SU-DHL-6 (cell line): Measurements from ENCODE around the gene ZSCAN30.

Experiments used
- CTCF ChIP-seq: fragments of 200-600 bp; sonication (generic); IDR thresholded peaks from one replicate; pipeline ENCODE4 v1.5.1; 2017; ENCODE audit warnings: antibody characterized with exemption, mild to moderate bottlenecking, low read length, moderate library complexity; ENCODE audit not compliant: insufficient read depth, poor library complexity, severe bottlenecking
- EZH2phosphoT487 ChIP-seq: fragments of 200-600 bp; sonication (generic), shearing (Covaris generic); conservative IDR thresholded peaks from 2 replicates; pipeline ENCODE4 v1.6.1; 2018; ENCODE audit warnings: mild to moderate bottlenecking, antibody characterized with exemption, low read length, moderate library complexity, mixed read lengths

- no peak for TF ChIP-seq CTCF
- TF ChIP-seq EZH2phosphoT487, result no peak
These were observed 49.2 kb downstream of the ZSCAN30 start, which contains the start of gene ZNF397 for GRCh38 chr18:35240664-35241447.
